HT-29 (cell line): ENCODE measurements around the gene WDR47. TPM values are rescaled to one million over a fixed set of nuclear protein-coding genes. Genes with fewer than 3 reads are reported as not detected.
"Not testable (repeated sequence)": the region's sequence is repeated elsewhere in the genome, so short reads cannot be mapped to it uniquely, and the experiment has no call there.

Experiments
- DNase-seq: peaks from one replicate; pipeline ENCODE4 v3.0.0-alpha.2; 2015; ENCODE audit warnings: low spot score
- total RNA-seq: library from RNA; depleted of rRNA; stranded (reverse); fragments of >200 nt; shearing (Covaris generic); gene quantifications from 2 replicates; pipeline ENCODE4 v1.2.3, GENCODE V29; 2014

Gene WDR47
- total RNA-seq, 1 experiment from 2014 or later, result 2.4 TPM

- not testable (repeated sequence) for DNase-seq
Observed at GRCh38 chr1:109052145-109052544, 10.2 kb upstream of the WDR47 start.

GRCh38 chr1:109050228-109050995 is 8.5 kb upstream of the WDR47 start:
- DNase-seq, result no peak

GRCh38 chr1:109048335-109048734 is 6.4 kb upstream of the WDR47 start:
- DNase-seq, result no peak

- no peak for DNase-seq
Observed at GRCh38 chr1:109047339-109047738, 5.4 kb upstream of the WDR47 start.

GRCh38 chr1:109046671-109047070 is 4.8 kb upstream of the WDR47 start:
- no peak for DNase-seq

- DNase-seq, result no peak
Observed at GRCh38 chr1:109045595-109045994, 3.7 kb upstream of the WDR47 start.

GRCh38 chr1:109040989-109041620 is 797 bp downstream of the WDR47 start:
- DNase-seq, result peak; percentile 7

- peak; percentile 9 for DNase-seq
Observed at GRCh38 chr1:109040627-109040988, 1.3 kb downstream of the WDR47 start.

GRCh38 chr1:109034382-109034781 is 7.5 kb downstream of the WDR47 start:
- no peak for DNase-seq

GRCh38 chr1:109029493-109029892 is 12.4 kb downstream of the WDR47 start:
- DNase-seq, result not testable (repeated sequence)

- DNase-seq, result no peak
Observed at GRCh38 chr1:109027841-109028240, 14.1 kb downstream of the WDR47 start.

- no peak for DNase-seq
Observed at GRCh38 chr1:109025694-109026093, 16.2 kb downstream of the WDR47 start.

GRCh38 chr1:109024646-109025045 is 17.3 kb downstream of the WDR47 start:
- no peak for DNase-seq

GRCh38 chr1:109020693-109021257 is 21.1 kb downstream of the WDR47 start:
- no peak for DNase-seq

GRCh38 chr1:109017719-109018118 is 24.2 kb downstream of the WDR47 start:
- not testable (repeated sequence) for DNase-seq

- no peak for DNase-seq
Observed at GRCh38 chr1:109017134-109017533, 24.8 kb downstream of the WDR47 start.

GRCh38 chr1:109011335-109011734 is 30.6 kb downstream of the WDR47 start:
- DNase-seq, result no peak

GRCh38 chr1:108996622-108997021 is 45.3 kb downstream of the WDR47 start:
- not testable (repeated sequence) for DNase-seq

GRCh38 chr1:108983114-108983513 is 58.8 kb downstream of the WDR47 start:
- DNase-seq, result no peak

- DNase-seq, result no peak
Observed at GRCh38 chr1:108976658-108977057, 65.2 kb downstream of the WDR47 start.

GRCh38 chr1:108972951-108973350 is 69.0 kb downstream of the WDR47 start:
- DNase-seq, result no peak

GRCh38 chr1:108969346-108969745 is 72.6 kb downstream of the WDR47 start:
- no peak for DNase-seq
